Prostate gland (tissue), 2 donors: ENCODE results near the gene TMED6. TPM values are rescaled to one million over a fixed set of nuclear protein-coding genes. Genes with fewer than 3 reads are reported as not detected.

Experiments
- DNase-seq: peaks from one replicate; pipeline ENCODE4 v3.0.0-alpha.2; 2019; ENCODE audit warnings: low spot score
- H3K27ac ChIP-seq, 2 donors: fragments of 200-600 bp; sonication (generic); 2 replicates each; pipeline ENCODE4 v1.5.1; 2017 to 2019
- H3K27me3 ChIP-seq: fragments of 200-600 bp; sonication (generic); replicated peaks from 2 replicates; pipeline ENCODE4 v1.5.1; 2019; ENCODE audit not compliant: insufficient read depth
- H3K36me3 ChIP-seq, 2 donors: fragments of 200-600 bp; sonication (generic); 1 replicate in 1 of 2; 2 replicates in 1 of 2; pipeline versions ENCODE4 v1.5.1 to v1.8.1; 2017 to 2019
- H3K4me1 ChIP-seq: fragments of 200-600 bp; sonication (generic); replicated peaks from 2 replicates; pipeline ENCODE4 v1.5.1; 2019
- H3K4me3 ChIP-seq, 2 donors: fragments of 200-600 bp; sonication (generic); 2 replicates each; pipeline ENCODE4 v1.5.1; 2017 to 2019
- H3K9me3 ChIP-seq: fragments of 200-600 bp; sonication (generic); 2 replicates; pipeline ENCODE4 v1.5.1; 2017
- POLR2A ChIP-seq: fragments of 450-650 bp; IDR thresholded peaks from one replicate; pipeline ENCODE4 v1.6.1; 2016; ENCODE audit warnings: antibody characterized with exemption, mild to moderate bottlenecking
- POLR2AphosphoS5 ChIP-seq: sonication (generic); formaldehyde crosslinking; IDR thresholded peaks from one replicate; pipeline ENCODE4 v1.6.1; 2017; ENCODE audit warnings: antibody characterized with exemption
- WGBS: methylation state at CpG from one replicate; pipeline ENCODE4 v1.1.5; 2018; 5-methylcytosine and 5-hydroxymethylcytosine counted together
- intact Hi-C: fragments of 100-400 bp; cut with DNase I; formaldehyde crosslinking; loops from one replicate; pipeline ENCODE4 v1.14.2; 2022
- total RNA-seq, 2 donors: library from RNA; depleted of rRNA; stranded (reverse); fragments of >200 nt; gene quantifications; one replicate each; pipeline ENCODE4 v1.1.0, GENCODE V29; 2016
- TF ChIP-seq, protein P1 (sequence below), 4 experiments: fragments of 200-600 bp in 2 of 4; fragments of 450-650 bp in 2 of 4; sonication (generic) in 2 of 4; IDR thresholded peaks; 1 replicate in 3 of 4; 2 replicates in 1 of 4; pipeline ENCODE4 v1.5.1; 2016 to 2019; ENCODE audit warnings: antibody characterized with exemption in 4 of 4, mild to moderate bottlenecking in 2 of 4, moderate library complexity in 2 of 4

The TMED6 gene
- total RNA-seq, 2 donors from 2014 or later: 1.1 TPM; not detected in 1

DNA sequence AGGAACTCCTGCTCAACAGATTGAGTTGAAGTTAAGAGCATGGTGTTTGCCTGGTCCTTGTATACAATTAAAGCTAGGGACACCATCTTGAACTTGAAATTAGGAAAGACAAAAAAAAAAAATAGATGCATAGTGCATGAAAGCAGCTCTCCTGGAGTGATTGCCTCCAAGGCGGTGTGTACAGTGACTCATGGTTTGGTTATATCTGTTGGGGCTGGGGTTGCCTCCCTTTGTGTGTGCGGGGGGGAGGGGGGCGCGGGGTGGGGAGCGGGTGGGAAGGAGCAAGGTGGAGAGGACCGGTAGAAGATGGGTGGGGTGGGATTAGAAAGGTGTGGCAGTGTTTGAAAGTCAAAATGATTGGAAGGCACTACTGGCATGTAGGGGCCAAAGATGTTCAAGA lies 3.4 kb downstream of the TMED6 start:
- no peak for DNase-seq
- no peak overlapping the region for H3K27ac ChIP-seq
- H3K4me3 ChIP-seq: no peak overlapping the region
- intact Hi-C loops: no loop called here
- no peaks in the 10 kb centered on the region for H3K27me3 ChIP-seq
- 91% methylated on average over 6 of the region's 6 CpGs for WGBS
- no peaks in the 10 kb centered on the region for H3K9me3 ChIP-seq
- no peaks in the 10 kb centered on the region for H3K4me1 ChIP-seq
- no peaks in the 10 kb centered on the region for H3K36me3 ChIP-seq
- TF ChIP-seq POLR2AphosphoS5: no peak
- no peak for TF ChIP-seq POLR2A
- TF ChIP-seq, protein P1, sequence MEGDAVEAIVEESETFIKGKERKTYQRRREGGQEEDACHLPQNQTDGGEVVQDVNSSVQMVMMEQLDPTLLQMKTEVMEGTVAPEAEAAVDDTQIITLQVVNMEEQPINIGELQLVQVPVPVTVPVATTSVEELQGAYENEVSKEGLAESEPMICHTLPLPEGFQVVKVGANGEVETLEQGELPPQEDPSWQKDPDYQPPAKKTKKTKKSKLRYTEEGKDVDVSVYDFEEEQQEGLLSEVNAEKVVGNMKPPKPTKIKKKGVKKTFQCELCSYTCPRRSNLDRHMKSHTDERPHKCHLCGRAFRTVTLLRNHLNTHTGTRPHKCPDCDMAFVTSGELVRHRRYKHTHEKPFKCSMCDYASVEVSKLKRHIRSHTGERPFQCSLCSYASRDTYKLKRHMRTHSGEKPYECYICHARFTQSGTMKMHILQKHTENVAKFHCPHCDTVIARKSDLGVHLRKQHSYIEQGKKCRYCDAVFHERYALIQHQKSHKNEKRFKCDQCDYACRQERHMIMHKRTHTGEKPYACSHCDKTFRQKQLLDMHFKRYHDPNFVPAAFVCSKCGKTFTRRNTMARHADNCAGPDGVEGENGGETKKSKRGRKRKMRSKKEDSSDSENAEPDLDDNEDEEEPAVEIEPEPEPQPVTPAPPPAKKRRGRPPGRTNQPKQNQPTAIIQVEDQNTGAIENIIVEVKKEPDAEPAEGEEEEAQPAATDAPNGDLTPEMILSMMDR (IDR thresholded peaks at IDR 0.05): no peak

DNA sequence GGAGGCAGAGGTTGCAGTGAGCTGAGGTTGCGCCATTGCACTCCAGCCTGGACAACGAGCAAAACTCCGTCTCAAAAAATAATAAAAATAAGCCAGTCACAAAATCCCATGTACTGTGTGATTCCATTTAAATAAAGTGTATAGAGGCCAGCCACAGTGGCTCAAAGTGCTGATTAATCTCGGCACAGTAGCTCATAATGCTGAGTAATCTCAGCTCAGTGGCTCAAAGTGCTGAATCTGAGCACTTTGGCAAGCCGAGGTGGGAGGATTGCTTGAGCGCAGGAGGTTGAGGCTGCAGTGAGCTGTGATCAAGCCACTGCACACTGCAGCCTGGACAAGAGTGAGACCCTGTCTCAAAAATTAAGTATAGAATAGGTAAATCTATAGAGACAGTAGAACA lies 4.9 kb downstream of the TMED6 start:
- Histone ChIP-seq H3K4me3 (no peak overlapping the region), H3K4me1 (no peaks in the 10 kb centered on the region), H3K36me3 (no peaks in the 10 kb centered on the region), H3K27me3 (no peaks in the 10 kb centered on the region), H3K9me3 (no peaks in the 10 kb centered on the region), H3K27ac (no peak overlapping the region)
- intact Hi-C loops: no loop called here
- TF ChIP-seq POLR2AphosphoS5 (no peak), POLR2A (no peak)
- TF ChIP-seq, protein P1 (IDR thresholded peaks at IDR 0.05): no peak
- WGBS: 89% methylated on average over 6 of the region's 6 CpGs
- DNase-seq: no peak

DNA sequence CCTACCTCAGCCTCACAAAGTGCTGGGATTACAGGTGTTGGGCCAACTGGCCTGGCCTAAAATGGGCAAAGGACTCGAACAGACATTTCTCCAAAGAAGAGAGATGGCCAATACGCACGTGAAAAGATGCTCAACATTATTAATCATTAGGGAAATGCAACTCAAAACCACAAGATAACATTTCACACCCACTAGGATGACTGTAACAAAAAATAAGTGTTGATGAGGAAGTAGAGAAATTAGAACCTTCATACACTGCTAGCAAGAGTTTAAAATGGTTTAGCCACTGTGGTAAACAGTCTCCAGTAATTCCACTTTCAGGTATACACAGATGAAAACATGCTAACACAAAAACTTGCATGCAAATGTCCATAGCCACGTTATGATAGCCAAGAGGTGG lies 5.7 kb downstream of the TMED6 start:
- intact Hi-C loops: no loop called here
- no peaks in the 10 kb centered on the region for H3K36me3 ChIP-seq
- no peaks in the 10 kb centered on the region for H3K9me3 ChIP-seq
- TF ChIP-seq POLR2AphosphoS5 (no peak), POLR2A (no peak)
- TF ChIP-seq, protein P1 (IDR thresholded peaks at IDR 0.05): no peak
- 85% methylated on average over 4 of the region's 4 CpGs for WGBS
- H3K27ac ChIP-seq: no peak overlapping the region
- no peak for DNase-seq
- no peaks in the 10 kb centered on the region for H3K4me1 ChIP-seq
- H3K27me3 ChIP-seq: no peaks in the 10 kb centered on the region
- H3K4me3 ChIP-seq: no peak overlapping the region

DNA sequence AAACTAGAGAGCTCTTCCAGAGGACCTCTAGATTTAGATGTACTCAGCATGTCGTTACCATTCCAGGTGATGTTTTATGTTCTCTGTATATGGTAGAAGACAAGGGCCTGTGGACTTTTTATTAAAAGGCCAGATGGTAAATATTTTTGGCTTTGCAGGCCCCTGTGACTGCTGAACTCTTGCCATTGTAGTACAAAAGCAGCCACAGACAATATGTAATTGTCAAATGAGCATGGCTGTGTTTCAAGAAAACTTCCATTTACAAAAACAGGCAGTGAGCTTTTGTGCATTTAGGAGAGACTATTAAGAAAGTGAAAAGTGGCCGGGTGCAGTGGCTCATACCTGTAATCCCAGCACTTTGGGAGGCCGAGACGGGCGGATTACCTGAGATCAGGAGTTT lies 7.4 kb downstream of the TMED6 start:
- 97% methylated on average over 5 of the region's 5 CpGs for WGBS
- TF ChIP-seq, protein P1 (IDR thresholded peaks at IDR 0.05): no peak
- no peak for TF ChIP-seq POLR2AphosphoS5
- TF ChIP-seq POLR2A: no peak
- no peak for DNase-seq
- Histone ChIP-seq H3K36me3 (no peaks in the 10 kb centered on the region), H3K9me3 (no peaks in the 10 kb centered on the region), H3K4me3 (no peak overlapping the region), H3K27ac (no peak overlapping the region), H3K27me3 (no peaks in the 10 kb centered on the region), H3K4me1 (peaks cover 5% of the 10 kb centered on the region)
- intact Hi-C loops: no loop called here

DNA sequence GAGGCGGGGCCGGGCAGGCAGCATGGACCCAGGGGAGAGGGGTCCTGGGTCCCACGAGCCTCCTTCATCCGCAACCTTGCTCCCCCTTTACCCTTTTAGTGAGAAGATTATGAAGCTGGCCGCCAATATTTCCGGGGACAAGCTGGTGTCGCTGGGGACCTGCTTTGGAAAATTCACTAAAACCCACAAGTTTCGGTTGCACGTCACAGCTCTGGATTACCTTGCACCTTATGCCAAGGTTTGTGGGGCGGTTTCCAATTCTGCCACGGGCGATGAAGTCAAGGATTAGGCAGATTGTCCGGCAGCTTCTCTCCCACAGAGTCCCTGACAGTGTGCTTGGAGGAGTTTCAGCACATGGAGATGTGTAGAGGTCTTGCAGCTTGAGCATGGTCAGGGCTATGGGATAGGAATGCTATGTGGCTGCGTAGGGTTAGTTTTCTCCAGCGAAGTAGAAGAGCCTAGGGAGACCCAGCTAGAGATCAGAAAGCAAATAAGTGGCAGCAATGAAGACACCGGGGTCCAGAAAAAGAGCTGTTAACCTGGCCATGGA lies 11.4 kb downstream of the TMED6 start:
- H3K4me3 ChIP-seq: peak overlapping the region; percentile 79 to 94
- DNase-seq: no peak
- H3K9me3 ChIP-seq: no peaks in the 10 kb centered on the region
- 8% methylated on average over 16 of the region's 16 CpGs for WGBS
- intact Hi-C loops: no loop called here
- H3K27me3 ChIP-seq: no peaks in the 10 kb centered on the region
- H3K36me3 ChIP-seq: peaks cover 2 to 3% of the 10 kb centered on the region in 2 donors
- H3K27ac ChIP-seq: peak overlapping the region; percentile 84 to 93
- TF ChIP-seq, protein P1 (IDR thresholded peaks at IDR 0.05): no peak
- no peak for TF ChIP-seq POLR2AphosphoS5
- TF ChIP-seq POLR2A: no peak
- peaks cover 5% of the 10 kb centered on the region for H3K4me1 ChIP-seq
